ENCODE results near the gene TPGS1. TPM values are rescaled to one million over a fixed set of nuclear protein-coding genes. Genes with fewer than 3 reads are reported as not detected.

The TPGS1 gene
- total and polyA plus RNA-seq, 3 donors from 2014 or later, result 5.4 to 104 (median 98.5) TPM

DNA sequence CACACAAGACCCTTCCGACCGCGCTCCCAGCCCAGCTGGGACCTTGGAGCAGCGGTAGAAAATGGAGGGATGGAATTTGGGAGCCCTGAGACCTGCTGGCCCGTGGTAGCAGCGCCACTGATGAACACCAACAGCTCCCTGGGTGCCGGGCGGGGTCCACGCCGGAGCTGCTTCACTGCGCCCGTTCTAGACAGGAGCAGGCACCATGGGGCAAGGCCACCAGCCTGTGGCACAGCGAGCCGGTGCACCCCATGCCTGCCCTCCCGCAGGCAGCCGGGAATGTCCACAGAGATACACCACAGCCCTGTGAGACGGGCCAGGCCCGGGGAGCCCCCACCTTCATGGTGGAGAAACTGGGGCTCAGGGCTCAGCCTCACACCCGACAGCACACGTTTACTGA lies 36.6 kb upstream of the TPGS1 start:
- TF ChIP-seq, protein P1, sequence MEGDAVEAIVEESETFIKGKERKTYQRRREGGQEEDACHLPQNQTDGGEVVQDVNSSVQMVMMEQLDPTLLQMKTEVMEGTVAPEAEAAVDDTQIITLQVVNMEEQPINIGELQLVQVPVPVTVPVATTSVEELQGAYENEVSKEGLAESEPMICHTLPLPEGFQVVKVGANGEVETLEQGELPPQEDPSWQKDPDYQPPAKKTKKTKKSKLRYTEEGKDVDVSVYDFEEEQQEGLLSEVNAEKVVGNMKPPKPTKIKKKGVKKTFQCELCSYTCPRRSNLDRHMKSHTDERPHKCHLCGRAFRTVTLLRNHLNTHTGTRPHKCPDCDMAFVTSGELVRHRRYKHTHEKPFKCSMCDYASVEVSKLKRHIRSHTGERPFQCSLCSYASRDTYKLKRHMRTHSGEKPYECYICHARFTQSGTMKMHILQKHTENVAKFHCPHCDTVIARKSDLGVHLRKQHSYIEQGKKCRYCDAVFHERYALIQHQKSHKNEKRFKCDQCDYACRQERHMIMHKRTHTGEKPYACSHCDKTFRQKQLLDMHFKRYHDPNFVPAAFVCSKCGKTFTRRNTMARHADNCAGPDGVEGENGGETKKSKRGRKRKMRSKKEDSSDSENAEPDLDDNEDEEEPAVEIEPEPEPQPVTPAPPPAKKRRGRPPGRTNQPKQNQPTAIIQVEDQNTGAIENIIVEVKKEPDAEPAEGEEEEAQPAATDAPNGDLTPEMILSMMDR (IDR thresholded peaks at IDR 0.05), result no peak
- TF ChIP-seq POLR2A (IDR thresholded peaks at IDR 0.05), result no peak
- Histone ChIP-seq H3K27ac (no peak overlapping the region), H3K4me1 (no peaks in the 10 kb centered on the region), H3K27me3 (no peaks in the 10 kb centered on the region), H3K9me3 (no peaks in the 10 kb centered on the region), H3K4me3 (no peak overlapping the region), H3K36me3 (ENCODE audit: low read depth, missing control alignments) (no peaks in the 10 kb centered on the region)
- WGBS, 2 donors, result 70 to 74% methylated on average over 6 to 20 of the region's 20 CpGs
- no peak for DNase-seq
- intact Hi-C loops (cut with DNase I; ENCODE audit: low total_unique reads), result no loop called here

DNA sequence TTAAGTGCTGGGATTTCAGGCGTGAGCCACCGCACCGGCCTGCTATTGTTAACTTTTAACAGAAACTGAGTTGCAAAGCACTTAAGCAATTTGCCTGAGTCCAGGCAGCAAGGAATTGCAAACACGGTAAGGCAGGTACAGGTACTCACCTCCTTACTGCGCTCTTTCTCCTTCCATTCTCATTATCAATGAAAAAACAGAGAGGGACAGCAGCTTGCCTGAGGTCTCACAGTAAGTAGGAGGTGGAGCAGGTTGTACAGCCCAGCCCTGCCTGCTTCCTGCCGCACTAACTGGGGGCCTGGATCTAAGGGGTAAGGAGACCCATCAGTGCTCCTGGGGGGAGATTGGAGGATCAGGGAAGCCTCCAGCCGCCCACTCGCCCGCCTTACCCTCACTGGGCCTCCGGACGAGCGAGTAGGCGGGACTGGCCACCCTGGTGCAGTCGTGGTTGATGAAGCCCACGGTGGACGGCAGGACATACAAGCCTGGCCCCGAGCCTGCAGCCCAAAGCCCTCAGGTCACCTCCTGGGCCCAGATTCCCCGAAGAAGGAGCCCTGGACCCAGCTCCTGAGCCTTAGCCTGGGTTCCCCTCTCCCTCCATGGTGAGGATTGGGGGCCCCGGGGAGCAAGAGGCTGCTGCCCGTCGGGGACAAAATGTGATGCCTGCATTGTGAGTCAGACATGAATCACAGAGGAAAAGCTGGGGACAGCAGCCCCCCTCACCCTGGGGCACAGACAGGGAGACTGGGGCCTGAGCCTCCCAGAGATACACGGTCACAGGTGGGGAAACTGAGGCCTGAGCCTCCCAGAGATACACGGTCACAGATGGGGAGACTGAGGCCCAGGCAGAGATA lies 35.1 kb upstream of the TPGS1 start:
- Histone ChIP-seq H3K36me3 (ENCODE audit: low read depth, missing control alignments) (no peaks in the 10 kb centered on the region), H3K27ac (no peak overlapping the region), H3K4me3 (no peak overlapping the region), H3K9me3 (no peaks in the 10 kb centered on the region), H3K4me1 (no peaks in the 10 kb centered on the region), H3K27me3 (no peaks in the 10 kb centered on the region)
- TF ChIP-seq POLR2A (IDR thresholded peaks at IDR 0.05), result no peak
- TF ChIP-seq, protein P1 (IDR thresholded peaks at IDR 0.05), result no peak
- intact Hi-C loops (cut with DNase I; ENCODE audit: low total_unique reads), result no loop called here
- DNase-seq, result no peak
- 65 to 71% methylated on average over 10 to 23 of the region's 23 CpGs for WGBS, 2 donors

DNA sequence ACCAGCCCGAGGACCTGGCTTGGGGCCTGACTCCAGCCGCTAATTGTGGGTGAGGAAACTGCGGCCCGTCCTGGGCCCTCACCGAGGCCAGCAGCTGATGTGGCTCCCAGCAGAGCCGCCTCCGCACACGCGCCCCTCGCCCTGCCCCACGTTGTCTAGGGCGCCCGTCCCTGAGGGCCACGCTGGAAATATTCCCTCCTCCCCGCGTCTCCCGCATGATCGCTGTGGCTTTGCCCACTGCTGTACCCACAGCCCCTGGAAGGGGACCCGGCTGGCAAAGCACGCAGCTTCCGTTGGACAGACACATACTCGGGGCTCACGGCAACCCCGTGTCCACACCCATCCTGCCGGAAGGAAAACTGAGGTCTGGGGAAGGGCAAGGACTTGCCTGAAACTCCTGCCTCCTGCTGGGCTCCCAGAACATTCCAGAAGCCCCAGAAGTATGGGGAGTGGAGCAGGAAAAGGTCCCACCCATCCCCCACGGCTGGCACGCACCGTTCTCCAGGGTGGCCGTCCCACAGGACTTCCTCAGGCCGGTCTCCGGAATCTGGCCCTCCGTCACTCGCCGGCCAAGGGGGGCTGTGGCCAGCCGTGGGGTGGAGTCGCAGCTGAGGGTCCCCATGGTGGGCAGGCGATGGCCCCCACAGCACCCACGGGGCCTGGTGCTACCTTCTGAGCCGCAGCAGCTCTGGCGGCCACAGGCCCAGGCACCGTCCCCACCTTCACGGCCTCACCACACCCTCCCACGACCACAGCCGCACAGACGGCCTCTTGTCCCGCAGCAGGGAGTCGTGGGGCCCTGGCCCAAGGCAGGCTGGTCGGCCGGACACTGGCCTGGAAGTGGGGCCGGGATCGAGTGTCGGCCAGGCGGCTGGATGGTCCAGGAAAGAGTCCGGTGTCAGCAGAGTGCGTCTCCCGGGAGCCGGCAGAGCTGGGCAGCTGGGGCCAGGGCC lies 32.9 kb upstream of the TPGS1 start:
- Histone ChIP-seq H3K36me3 (ENCODE audit: low read depth, missing control alignments) (no peaks in the 10 kb centered on the region), H3K27me3 (no peaks in the 10 kb centered on the region), H3K9me3 (no peaks in the 10 kb centered on the region), H3K27ac (no peak overlapping the region), H3K4me3 (no peak overlapping the region), H3K4me1 (no peaks in the 10 kb centered on the region)
- DNase-seq, result no peak
- 79 to 83% methylated on average over 34 to 51 of the region's 57 CpGs for WGBS, 2 donors
- TF ChIP-seq, protein P1 (IDR thresholded peaks at IDR 0.05), result no peak
- TF ChIP-seq POLR2A (IDR thresholded peaks at IDR 0.05), result no peak
- intact Hi-C loops (cut with DNase I; ENCODE audit: low total_unique reads), result no loop called here

DNA sequence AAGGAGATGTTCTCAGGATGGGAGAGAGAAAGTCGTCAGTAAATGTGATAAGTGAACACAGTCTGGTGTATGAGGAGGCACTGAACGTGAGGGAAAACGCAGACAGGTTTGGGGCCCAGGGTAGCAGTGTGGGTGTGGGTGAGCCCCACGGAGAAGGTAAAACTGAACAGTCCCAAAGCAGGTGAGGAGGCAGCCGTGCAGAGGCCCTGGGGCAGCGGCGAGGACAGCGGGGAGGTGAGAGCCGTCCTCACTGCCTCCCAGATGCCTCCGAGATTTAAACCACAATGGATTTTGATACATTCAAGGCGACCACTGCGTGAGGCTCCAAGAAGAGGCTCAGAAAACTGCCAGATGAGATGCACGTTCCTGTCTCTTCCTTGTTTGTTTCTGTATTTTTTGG lies 31.9 kb upstream of the TPGS1 start:
- intact Hi-C loops (cut with DNase I; ENCODE audit: low total_unique reads), result no loop called here
- no peak overlapping the region for H3K27ac ChIP-seq
- peaks cover 6% of the 10 kb centered on the region for H3K4me1 ChIP-seq
- no peak for DNase-seq
- TF ChIP-seq, protein P1 (IDR thresholded peaks at IDR 0.05), result no peak
- TF ChIP-seq POLR2A (IDR thresholded peaks at IDR 0.05), result no peak
- no peaks in the 10 kb centered on the region for H3K27me3 ChIP-seq
- H3K9me3 ChIP-seq, result no peaks in the 10 kb centered on the region
- no peak overlapping the region for H3K4me3 ChIP-seq
- WGBS, 2 donors, result 78 to 82% methylated on average over 13 of the region's 13 CpGs
- no peaks in the 10 kb centered on the region for H3K36me3 ChIP-seq (ENCODE audit: low read depth, missing control alignments)

Measured in testis (tissue), 3 donors.